GM18870 (cell line): ENCODE data around the gene C19orf38.

Experiments
- ATAC-seq: cut with Tn5 transposase; IDR thresholded peaks from one replicate; pipeline ENCODE4 v1.9.1; 2021; ENCODE audit warnings: moderate library complexity; ENCODE audit not compliant: unreplicated experiment

C19orf38 gene, protein sequence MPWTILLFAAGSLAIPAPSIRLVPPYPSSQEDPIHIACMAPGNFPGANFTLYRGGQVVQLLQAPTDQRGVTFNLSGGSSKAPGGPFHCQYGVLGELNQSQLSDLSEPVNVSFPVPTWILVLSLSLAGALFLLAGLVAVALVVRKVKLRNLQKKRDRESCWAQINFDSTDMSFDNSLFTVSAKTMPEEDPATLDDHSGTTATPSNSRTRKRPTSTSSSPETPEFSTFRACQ

GRCh38 chr19:10848230-10848856, at the start of gene C19orf38:
TSS of gene C19orf38 (plus strand) at chr19:10848415. CDS start at chr19:10848509, 94 bp downstream.
- ATAC-seq = no peak

DNA sequence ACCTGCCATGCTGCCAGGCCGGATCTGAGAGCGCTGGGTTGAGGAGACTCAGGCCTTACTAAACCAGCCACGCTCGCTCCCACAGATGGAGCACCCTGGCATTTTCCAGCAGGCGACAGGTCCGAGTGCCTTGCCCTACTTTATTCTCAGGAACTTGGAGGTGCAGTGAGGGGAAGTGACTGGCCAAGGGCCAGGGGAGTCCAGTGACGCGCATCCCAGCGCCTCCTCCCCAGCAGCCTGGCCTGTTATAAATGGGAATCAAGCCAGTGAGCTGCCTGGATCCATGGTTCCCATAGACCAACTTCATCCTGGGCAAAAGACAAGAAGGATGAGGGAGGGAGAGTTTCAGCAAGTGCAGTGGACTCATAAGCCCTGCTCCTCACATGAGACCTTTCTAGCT, 47.7 kb upstream of the C19orf38 start:
- ATAC-seq = no peak

- ATAC-seq = no peak
Observed at GRCh38 chr19:10802479-10802878, 45.7 kb upstream of the C19orf38 start.

DNA sequence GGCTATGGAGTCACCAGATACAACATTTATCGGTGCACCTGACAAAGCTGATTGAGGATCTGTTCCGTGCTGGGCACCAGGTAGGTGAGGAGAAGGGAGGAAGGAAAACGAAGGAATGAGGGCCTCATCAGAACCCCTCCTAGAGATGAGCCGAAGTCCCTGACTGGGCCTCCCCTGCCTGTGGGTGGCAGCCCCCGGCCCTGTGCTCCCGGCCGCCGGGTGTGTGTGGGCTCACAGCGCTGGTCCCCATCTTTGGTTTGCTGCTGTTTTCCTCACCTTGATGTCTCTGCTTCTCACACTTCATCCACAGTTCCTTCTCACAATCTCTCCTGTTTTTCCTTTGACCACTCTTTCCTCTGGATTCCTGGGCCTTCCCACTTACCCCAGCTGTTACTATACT, 45.0 kb upstream of the C19orf38 start:
- no peak for ATAC-seq

DNA sequence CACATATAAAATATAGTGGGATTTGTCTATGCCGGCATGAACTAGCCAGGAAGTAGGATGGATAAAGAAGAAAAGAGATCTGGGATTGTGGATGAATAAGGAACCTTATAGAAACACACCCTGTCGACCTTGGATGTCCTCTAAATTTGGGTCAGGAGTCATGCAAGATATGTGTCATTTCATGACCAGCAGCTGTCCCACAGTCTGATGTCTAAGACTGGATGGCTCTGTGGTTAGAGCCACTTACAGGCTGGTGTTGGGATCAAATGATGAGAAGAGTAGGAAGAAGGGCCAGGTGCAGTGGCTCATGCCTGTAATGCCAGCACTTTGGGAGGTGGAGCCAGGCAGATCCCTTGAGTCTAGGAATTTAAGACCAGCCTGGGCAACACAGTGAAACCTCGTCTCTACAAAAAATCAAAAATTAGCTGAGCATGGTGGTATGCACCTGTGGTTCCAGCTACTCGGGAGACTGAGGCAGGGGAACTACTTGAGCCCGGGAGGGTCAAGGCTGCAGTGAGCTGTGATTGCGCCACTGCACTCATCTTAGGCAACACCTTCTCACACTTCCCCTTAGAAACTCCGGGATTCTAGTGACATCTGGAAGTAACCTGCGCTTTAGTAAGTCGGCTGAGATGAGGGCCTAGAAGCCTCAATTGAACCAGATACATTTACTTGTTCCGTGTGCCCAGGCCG, 43.0 kb upstream of the C19orf38 start:
- ATAC-seq = no peak

DNA sequence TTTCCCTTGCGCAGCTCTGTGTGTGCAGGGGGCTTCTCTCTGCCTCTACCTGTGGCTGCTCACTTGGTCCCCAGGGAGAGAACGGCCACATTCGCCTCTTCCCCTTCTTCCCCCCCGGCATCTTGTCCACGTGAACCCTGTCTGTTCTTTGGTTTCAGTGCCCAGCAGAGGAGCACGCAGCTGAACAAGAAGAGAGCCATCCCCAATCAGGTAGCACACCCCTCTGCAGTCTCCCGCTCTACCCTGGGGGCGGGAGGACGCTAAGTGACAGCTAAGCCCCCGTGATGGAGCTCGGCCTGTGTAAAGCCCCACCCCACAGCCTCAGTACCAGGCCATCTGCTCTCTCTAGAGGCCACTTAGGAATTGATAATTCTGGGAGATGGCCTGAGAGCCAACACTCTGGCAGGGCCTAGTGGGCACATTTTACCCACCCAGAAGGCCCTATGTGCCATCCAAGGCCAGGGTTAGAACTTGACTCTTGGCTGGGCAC, 42.4 kb upstream of the C19orf38 start:
- ATAC-seq = no peak

- no peak for ATAC-seq
Observed at GRCh38 chr19:10808937-10809649, 39.1 kb upstream of the C19orf38 start.

DNA sequence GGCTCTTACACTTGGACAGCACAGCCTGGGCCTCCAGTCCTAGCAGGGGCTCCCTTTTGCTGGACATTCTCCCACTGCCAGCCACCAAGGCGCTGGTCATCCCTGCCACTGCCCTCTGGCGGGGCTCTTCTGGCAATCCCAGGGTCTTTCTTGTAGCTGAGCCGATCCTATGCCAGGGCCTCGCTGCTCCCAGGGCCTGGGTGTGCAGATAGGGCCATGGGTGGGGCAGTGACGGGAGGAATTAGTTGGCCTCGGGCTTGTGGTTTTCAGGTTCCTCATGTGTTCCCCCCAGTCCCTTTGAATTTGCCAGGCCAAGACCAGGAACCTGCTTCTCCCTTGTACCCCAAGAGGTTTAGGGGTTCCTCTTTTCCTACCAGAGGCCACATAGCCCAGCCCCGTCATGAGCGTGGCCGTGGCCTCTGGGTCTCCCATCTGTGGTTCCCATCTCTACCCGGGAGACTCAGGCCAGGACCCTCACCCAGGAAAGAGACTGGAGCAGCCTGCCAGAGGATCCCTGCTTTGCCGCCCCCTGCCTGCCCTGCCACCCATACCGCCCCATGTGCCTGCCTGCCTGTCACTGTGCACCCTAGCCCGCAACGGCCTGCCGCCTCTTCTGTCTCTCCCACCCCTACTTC, 38.4 kb upstream of the C19orf38 start:
- no peak for ATAC-seq

- ATAC-seq = no peak
Observed at GRCh38 chr19:10811391-10812111, 36.7 kb upstream of the C19orf38 start.

GRCh38 chr19:10812196-10812595, 36.0 kb upstream of the C19orf38 start:
- no peak for ATAC-seq

DNA sequence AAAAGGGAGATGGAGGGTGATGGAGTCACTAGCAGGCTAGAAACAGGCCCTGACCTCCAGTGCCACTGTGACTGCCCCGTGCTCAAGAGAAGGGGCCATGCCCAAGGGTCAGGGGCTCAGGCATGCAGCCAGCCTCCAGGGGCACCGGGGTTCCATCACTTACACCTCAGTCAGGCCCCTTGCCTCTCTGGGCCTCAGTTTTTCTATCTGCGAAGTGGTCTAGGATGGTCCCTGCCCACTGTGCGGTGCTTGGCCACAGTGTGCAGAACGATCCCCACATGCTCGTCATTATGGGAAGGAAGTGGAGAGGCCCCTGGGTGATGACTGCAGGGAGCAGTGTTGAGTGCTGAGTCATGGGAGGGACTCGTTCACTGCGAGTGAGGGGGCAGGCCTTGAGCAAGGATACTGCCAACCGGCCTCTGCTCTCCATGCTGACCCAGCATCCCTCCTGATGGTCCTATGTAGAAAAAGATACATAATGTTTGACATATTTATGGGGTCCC, 35.3 kb upstream of the C19orf38 start:
- ATAC-seq = no peak

GRCh38 chr19:10815007-10815536, 33.1 kb upstream of the C19orf38 start:
- no peak for ATAC-seq

DNA sequence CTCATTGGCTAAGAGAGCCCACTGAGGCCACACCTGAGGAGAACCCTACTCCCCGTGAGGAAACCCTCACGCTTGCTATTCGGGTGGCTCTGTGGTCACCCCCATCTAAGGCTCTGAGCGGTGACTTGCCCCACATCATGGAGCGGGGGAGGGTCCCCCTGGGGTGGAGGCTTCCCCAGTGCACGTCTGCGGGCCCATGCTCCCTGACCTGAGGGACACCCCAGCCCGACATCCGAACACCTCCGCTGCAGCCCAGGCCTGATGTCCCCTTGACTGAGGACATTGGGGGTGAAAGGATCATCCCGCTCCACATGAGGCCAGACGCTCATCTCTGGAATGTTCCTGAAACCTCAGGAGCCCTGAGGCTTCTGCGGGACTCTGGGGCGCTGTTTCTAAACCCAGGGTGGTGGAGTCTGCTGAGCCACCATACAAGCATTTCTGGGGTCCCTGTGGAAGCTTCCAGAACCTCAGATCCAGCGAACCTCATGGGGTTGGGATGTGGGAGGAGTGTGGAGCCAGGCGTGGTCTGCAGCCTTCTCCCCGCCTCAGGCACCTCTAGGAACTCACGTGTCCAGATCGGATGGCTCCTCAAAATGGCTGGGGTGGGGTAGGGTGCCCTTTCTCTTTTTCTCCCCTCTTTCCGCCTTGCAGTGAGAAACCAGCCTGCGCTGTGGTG, 32.1 kb upstream of the C19orf38 start:
- ATAC-seq = no peak

- no peak for ATAC-seq
Observed at GRCh38 chr19:10816691-10817090, 31.5 kb upstream of the C19orf38 start.

GRCh38 chr19:10817291-10818038, 30.8 kb upstream of the C19orf38 start:
- no peak for ATAC-seq

DNA sequence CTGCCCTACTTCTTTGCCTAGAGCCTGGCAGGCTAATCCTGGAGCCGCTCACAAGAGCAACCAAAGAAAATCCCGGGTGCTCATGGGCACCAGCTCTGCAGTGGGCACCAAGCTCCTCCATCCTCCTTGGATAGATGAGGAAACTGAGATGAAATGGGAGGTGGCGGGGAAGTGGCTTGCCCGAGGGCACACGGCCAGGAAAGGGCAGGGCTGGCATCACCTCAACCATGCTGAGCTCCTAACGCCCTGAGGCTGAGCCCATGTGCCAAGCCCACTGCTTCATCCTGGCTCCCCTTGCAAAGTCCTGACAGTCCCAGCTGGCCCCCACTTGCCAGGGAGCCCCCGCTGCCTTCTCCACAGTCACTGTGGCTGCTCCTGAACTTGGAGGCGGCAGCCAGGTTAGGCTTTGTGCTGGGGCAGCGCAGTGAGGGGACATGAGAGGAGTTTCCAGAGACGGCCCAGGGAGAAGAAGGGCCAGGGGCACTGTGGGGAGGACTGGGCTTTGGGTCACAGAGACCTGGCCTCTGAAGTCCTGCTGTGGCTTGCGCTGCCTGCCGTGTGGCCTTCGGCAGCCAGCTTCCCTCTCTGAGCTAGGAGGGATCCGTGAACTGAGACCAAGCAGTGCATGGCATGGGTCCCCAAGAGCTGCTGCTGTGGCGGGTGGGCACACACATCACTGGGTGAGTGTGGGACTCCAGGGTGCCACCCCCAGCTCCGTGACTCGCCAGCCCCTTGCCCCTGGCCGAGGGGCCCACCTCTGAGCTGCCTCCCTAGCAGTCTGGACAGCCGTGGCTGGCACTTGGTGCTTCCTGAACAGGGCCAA, 29.7 kb upstream of the C19orf38 start:
- no peak for ATAC-seq

DNA sequence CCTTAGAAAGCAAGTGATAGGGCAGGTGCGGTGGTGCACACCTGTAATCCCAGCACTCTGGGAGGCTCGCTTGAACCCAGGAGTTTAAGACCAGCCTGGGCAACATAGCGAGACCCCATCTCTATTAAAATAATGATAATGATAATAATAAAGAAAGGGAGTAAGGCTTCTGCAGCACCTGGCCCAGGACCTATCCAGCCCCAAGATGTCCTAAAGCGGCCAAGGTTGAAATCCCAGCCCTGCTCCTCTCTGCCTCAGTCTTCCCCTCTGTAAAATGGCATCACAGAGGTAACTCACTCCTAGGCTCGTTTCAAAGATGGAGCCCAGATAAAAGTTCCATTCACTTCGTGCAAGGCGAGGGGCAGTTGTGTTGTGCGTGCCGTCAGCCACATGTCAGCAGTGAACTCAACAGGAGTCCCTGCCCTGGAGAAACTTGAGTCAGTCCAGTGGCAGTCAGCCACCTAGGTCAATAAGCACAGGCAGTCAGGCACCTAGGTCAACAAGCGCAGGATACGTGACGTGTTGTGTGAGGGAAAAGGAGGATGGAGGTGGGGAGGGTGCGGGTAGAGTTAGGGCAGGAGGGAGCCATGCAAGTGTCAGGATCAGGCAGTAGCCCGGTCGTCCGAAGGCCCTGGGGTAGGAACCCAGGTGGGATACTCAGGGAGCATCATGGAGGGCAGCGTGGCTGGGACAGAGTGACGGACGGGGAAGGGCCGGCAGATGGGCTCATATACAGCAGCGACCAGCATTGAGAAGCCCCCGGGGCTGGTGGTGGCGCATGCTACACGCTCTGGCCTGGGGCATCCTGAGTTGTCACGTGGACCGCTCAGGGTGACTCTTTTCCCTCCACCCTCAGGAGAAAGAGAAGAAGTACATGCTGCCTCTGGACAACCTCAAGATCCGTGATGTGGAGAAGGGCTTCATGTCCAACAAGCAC, 28.8 kb upstream of the C19orf38 start:
- no peak for ATAC-seq
